ENCODE results near the gene RAD51B. TPM values are rescaled to one million over a fixed set of nuclear protein-coding genes. Genes with fewer than 3 reads are reported as not detected.
A peak's percentile ranks its signal among the peaks of the same experiment; 100 is the strongest.

The RAD51B gene
- total RNA-seq, 1 experiment from 2014 or later = 14.2 TPM

GRCh38 chr14:68333262-68333661, 513.7 kb downstream of the RAD51B start (continued):
- TF ChIP-seq, protein P1, sequence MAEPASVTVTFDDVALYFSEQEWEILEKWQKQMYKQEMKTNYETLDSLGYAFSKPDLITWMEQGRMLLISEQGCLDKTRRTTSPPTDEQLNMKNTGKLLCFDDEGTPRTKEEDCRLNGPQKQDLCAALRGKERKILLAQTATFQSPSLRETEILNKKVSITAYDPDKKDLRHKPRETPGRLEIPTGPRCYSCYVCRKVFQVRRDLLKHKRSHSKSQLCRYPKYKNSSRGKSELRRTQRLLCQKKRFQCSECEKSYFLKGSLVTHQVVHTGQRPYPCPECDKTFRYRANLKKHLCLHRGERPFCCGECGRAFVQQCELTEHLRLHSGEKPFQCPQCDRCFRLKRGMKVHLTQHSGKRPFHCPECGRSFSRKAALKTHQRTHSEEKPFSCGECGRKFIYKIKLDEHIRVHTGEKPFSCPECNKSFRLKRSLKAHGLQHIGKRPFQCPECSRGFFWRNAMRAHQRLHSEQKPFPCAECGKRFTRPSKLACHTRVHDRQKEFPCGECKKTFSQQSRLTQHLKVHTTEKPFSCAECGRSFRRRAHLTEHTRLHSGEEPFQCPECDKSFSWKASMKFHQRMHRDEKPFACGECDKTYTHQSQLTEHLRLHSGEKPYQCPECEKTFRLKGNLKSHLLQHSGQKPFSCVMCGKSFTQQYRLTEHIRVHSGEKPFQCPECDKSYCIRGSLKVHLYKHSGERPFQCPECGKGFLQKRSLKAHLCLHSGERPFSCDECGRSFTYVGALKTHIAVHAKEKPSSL (CRISPR knock-in tag; conservative IDR thresholded peaks at IDR 0.05) = no peak

- CTCF ChIA-PET = interaction anchor here (0.7 kb wide), 1 partner anchor 387 kb away, joined by 4 read pairs; no protein-coding TSS in a partner anchor
- Mint-ChIP-seq H3K4me1 (peaks cover 44% of the 10 kb centered on the region), H3K27ac (peak overlapping the region; percentile 50; the same call in 1 of the 2 replicates)
These were observed 515.7 kb downstream of the RAD51B start for GRCh38 chr14:68335312-68335711.

DNA sequence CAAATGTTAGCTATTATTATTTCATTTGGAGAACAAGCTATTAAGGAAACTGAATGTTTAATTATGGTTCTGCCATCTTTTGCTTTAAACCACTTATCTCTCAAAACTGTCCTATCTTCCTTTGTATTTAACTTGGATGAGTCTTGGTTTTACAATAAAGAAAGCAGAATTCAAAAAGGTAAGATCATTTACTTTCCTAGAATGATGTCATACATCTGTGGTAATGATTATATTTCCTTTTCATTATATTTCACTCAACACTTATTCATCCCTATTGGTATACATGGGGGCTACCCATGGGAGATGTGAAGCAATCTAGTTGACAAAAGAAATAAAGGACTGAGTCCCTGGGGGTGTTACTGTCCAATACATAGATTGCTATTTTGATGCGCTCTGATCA, 516.6 kb downstream of the RAD51B start:
- ChIA-PET POLR2A (no interaction called here), CTCF (no interaction called here)
- ATAC-seq (no peak), DNase-seq (ENCODE audit: low spot score) (no peak)
- peaks cover 52% of the 10 kb centered on the region for H3K4me1 Mint-ChIP-seq
- no peak overlapping the region for H3K27ac Mint-ChIP-seq
- peaks cover 6% of the 10 kb centered on the region for H3K36me3 Mint-ChIP-seq
- no peaks in the 10 kb centered on the region for H3K27me3 Mint-ChIP-seq (ENCODE audit: low read depth)
- peaks cover 8% of the 10 kb centered on the region for H3K9me3 Mint-ChIP-seq
- H3K4me3 Mint-ChIP-seq = no peak overlapping the region
- TF ChIP-seq, protein P2, sequence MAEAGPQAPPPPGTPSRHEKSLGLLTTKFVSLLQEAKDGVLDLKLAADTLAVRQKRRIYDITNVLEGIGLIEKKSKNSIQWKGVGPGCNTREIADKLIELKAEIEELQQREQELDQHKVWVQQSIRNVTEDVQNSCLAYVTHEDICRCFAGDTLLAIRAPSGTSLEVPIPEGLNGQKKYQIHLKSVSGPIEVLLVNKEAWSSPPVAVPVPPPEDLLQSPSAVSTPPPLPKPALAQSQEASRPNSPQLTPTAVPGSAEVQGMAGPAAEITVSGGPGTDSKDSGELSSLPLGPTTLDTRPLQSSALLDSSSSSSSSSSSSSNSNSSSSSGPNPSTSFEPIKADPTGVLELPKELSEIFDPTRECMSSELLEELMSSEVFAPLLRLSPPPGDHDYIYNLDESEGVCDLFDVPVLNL (CRISPR knock-in tag; IDR thresholded peaks at IDR 0.05; ENCODE audit: borderline replicate concordance, low read depth) = no peak
- TF ChIP-seq ETV6 (CRISPR knock-in tag; IDR thresholded peaks at IDR 0.05) (no peak), JUN (CRISPR knock-in tag; IDR thresholded peaks at IDR 0.05) (no peak), USF1 (CRISPR knock-in tag; IDR thresholded peaks at IDR 0.05) (no peak), GRHL2 (CRISPR knock-in tag; IDR thresholded peaks at IDR 0.05; ENCODE audit: insufficient replicate concordance, severe bottlenecking) (no peak), TCF7 (CRISPR knock-in tag; IDR thresholded peaks at IDR 0.05; ENCODE audit: low read depth) (no peak), NFYB (CRISPR knock-in tag; conservative IDR thresholded peaks at IDR 0.05; ENCODE audit: low read depth) (no peak)

More at GRCh38 chr14:68335312-68335711, 515.7 kb downstream of the RAD51B start:
- DNase-seq (ENCODE audit: low spot score) = no peak
- POLR2A ChIA-PET = no interaction called here
- ATAC-seq = no peak
- TF ChIP-seq, protein P3, sequence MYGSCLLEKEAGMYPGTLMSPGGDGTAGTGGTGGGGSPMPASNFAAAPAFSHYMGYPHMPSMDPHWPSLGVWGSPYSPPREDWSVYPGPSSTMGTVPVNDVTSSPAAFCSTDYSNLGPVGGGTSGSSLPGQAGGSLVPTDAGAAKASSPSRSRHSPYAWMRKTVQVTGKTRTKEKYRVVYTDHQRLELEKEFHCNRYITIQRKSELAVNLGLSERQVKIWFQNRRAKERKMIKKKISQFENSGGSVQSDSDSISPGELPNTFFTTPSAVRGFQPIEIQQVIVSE (CRISPR knock-in tag; IDR thresholded peaks at IDR 0.05; ENCODE audit: borderline replicate concordance) = no peak
- TF ChIP-seq TCF7 (CRISPR knock-in tag; IDR thresholded peaks at IDR 0.05; ENCODE audit: low read depth) (no peak), ZNF317 (CRISPR knock-in tag; IDR thresholded peaks at IDR 0.05; ENCODE audit: borderline replicate concordance, low read depth) (no peak), AFF4 (CRISPR knock-in tag; IDR thresholded peaks at IDR 0.05; ENCODE audit: borderline replicate concordance) (no peak), ZNF263 (CRISPR knock-in tag; IDR thresholded peaks at IDR 0.05; ENCODE audit: low read depth) (no peak), ZBTB43 (CRISPR knock-in tag; IDR thresholded peaks at IDR 0.05) (no peak), ZNF232 (CRISPR knock-in tag; IDR thresholded peaks at IDR 0.05) (no peak), GTF2I (CRISPR knock-in tag; conservative IDR thresholded peaks at IDR 0.05) (no peak), SMAD3 (CRISPR knock-in tag; IDR thresholded peaks at IDR 0.05; ENCODE audit: borderline replicate concordance) (no peak)
- Mint-ChIP-seq H3K27me3 (ENCODE audit: low read depth) (no peaks in the 10 kb centered on the region), H3K9me3 (peaks cover 8% of the 10 kb centered on the region), H3K4me3 (no peak overlapping the region), H3K36me3 (peaks cover 6% of the 10 kb centered on the region)
